Cortex of kidney (tissue), 1 donor: ENCODE measurements around the gene SUFU.

ENCODE experiments used
- DNase-seq: peaks from one replicate; lab custom pipeline; 2025; lab: John Stamatoyannopoulos, UW

SUFU gene

GRCh38 chr10:102620138-102620590 is 116.4 kb downstream of the SUFU start:
- no peak for DNase-seq

GRCh38 chr10:102620591-102621442 is 117.0 kb downstream of the SUFU start:
- no peak for DNase-seq

- DNase-seq: no peak
These were observed 117.9 kb downstream of the SUFU start for GRCh38 chr10:102621443-102622325.

GRCh38 chr10:102624094-102624493 is 120.3 kb downstream of the SUFU start:
- DNase-seq: no peak

GRCh38 chr10:102624751-102625645 is 121.2 kb downstream of the SUFU start:
- DNase-seq: no peak

- DNase-seq: no peak
These were observed 122.4 kb downstream of the SUFU start for GRCh38 chr10:102626026-102626685.

- no peak for DNase-seq
These were observed 123.5 kb downstream of the SUFU start for GRCh38 chr10:102627291-102627735.

- no peak for DNase-seq
These were observed 124.0 kb downstream of the SUFU start for GRCh38 chr10:102627736-102628293.

GRCh38 chr10:102628451-102628911 is 124.7 kb downstream of the SUFU start:
- no peak for DNase-seq

GRCh38 chr10:102629661-102630614 is 126.2 kb downstream of the SUFU start:
- DNase-seq: no peak

- DNase-seq: no peak
These were observed 126.9 kb downstream of the SUFU start for GRCh38 chr10:102630663-102631062.

- DNase-seq: no peak
These were observed 128.0 kb downstream of the SUFU start for GRCh38 chr10:102631525-102632393.

GRCh38 chr10:102632394-102633111 is 128.8 kb downstream of the SUFU start:
- DNase-seq: no peak

GRCh38 chr10:102633287-102633686 is 129.5 kb downstream of the SUFU start:
- no peak for DNase-seq

- DNase-seq: no peak
These were observed 130.1 kb downstream of the SUFU start for GRCh38 chr10:102633848-102634247.

- no peak for DNase-seq
These were observed 130.9 kb downstream of the SUFU start for GRCh38 chr10:102634686-102635085.

GRCh38 chr10:102635377-102635776 is 131.6 kb downstream of the SUFU start:
- no peak for DNase-seq

GRCh38 chr10:102639537-102639936 is 135.8 kb downstream of the SUFU start:
- no peak for DNase-seq
